Stimulated activated CD8-positive, alpha-beta memory T cell treated with anti-CD3 and anti-CD28 coated beads, Interleukin-2, amount 100 ng/mL, for 1 hour (primary cell): ENCODE results near the gene PDF.
A peak's percentile ranks its signal among the peaks of the same experiment; 100 is the strongest.
"Not testable (repeated sequence)": the region's sequence is repeated elsewhere in the genome, so short reads cannot be mapped to it uniquely, and the experiment has no call there.

Experiments
- DNase-seq, 2 donors: peaks; one replicate each; pipeline ENCODE4 v3.0.0-alpha.2; 2020; ENCODE audit warnings: low read depth in 2 of 2

The PDF gene

DNA sequence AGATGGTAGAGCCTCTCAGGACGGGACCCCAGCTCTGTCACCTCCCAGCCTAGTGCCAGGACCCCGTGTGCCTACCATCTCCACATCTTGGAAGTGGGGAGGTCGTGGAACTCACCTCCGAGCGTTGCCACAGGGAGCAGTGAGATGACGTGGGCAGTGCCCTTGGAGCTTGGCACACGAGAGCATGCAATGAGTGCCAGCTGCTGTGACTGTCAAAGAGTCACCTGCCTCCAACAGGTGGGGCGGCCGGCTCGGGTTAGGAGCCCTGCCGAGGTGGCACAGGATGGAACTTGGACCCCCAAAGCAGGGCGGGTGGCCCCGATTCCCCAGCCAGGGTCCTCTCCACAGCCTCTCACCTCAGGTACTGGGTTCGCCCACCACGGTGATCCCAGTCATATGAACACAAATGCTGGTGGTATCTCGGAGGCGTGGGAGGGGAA, 13.8 kb downstream of the PDF start:
- DNase-seq, result no peak

DNA sequence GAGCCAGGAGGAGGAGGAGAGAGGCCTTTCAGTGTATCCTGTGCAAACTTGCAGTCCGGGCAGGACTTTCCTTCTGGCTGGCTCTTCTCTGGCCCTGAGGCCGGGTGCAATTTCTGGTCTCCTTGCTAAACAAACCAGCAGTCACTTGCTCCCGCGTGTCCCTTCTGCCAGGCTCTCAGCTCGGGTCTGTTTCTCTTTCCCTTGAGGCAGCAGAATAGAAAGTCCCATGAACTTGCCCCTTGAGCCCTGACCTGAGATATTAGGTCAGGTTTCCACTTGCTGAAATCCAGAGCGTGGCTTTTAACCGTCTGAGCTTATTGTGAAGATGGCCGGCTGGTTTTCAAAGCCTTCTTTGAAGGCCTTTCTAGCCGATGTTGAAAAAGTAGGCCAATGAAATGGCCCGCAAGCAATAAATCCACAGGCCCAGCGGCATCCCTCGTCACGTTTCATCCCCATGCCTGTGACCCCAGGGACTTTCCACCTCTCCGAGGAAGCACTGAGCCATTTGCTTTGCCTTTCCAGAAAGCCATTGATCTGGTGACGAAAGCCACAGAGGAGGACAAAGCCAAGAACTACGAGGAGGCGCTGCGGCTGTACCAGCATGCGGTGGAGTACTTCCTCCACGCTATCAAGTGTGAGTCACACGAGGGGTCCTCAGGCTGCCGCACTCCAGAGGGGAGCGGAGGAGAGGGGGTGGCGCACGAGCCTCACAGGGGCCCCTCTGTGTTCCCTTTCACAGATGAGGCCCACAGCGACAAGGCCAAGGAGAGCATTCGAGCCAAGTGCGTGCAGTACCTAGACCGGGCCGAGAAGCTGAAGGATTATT, 14.7 kb downstream of the PDF start:
- no peak for DNase-seq

GRCh38 chr16:69314534-69314933, 15.9 kb downstream of the PDF start:
- DNase-seq, result no peak

GRCh38 chr16:69313469-69313868, 16.9 kb downstream of the PDF start:
- no peak for DNase-seq

- no peak for DNase-seq
These were observed 18.6 kb downstream of the PDF start for GRCh38 chr16:69311533-69312387.

- DNase-seq, result peak; percentile 95 to 96
These were observed 19.5 kb downstream of the PDF start, which contains the start of gene VPS4A for GRCh38 chr16:69310653-69311532. Gene VPS4A (plus strand): TSS chr16:69311350. CDS start chr16:69311512, 162 bp downstream.

GRCh38 chr16:69309316-69309715, 21.1 kb downstream of the PDF start:
- no peak for DNase-seq

GRCh38 chr16:69307856-69308255, 22.5 kb downstream of the PDF start:
- no peak for DNase-seq

- DNase-seq, result no peak
These were observed 23.3 kb downstream of the PDF start for GRCh38 chr16:69307091-69307490.

- DNase-seq, result no peak
These were observed 24.4 kb downstream of the PDF start for GRCh38 chr16:69306031-69306430.

DNA sequence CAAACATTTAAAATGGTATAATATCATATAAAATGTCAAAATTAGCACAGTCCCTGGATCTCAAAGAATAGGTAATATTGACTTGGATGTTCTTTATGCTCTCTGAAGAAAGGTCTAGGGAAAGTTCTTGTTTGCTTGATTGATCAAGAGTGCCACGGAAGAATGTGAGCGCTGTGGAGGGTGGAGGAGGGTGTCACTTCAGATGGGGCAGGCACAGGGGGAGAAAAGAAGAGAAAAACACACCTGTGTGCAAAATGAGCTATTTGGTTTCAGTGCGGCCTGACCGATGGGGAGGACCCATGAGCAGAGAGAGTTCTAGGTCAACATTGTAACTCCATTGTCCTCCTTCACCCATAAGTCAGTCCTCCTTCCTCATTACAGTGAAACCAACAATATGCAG, 28.1 kb downstream of the PDF start:
- no peak for DNase-seq

- no peak for DNase-seq
These were observed 28.5 kb downstream of the PDF start for GRCh38 chr16:69301861-69302260.

- DNase-seq, result no peak
These were observed 29.2 kb downstream of the PDF start for GRCh38 chr16:69301187-69301586.

DNA sequence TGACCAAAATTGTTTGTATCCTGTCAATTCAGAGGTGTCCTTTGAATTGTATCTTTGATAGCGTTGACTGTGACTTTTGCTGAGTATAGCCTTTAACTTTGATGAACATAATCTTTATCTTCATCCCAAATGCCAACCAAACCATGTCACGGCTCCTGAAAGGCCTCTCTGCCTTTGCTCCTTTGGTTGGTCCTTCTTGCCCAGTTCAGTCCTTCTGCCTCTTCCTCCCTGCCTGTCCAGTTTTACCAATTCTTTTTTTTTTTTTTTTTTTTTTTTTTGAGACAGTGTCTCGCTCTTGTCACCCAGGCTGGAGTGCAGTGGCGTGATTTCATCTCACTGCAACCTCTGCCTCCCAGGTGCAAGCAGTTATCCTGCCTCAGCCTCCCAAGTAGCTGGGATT, 32.1 kb downstream of the PDF start:
- DNase-seq, result no peak

- DNase-seq, result not testable (repeated sequence)
These were observed 33.6 kb downstream of the PDF start for GRCh38 chr16:69296771-69297170.

DNA sequence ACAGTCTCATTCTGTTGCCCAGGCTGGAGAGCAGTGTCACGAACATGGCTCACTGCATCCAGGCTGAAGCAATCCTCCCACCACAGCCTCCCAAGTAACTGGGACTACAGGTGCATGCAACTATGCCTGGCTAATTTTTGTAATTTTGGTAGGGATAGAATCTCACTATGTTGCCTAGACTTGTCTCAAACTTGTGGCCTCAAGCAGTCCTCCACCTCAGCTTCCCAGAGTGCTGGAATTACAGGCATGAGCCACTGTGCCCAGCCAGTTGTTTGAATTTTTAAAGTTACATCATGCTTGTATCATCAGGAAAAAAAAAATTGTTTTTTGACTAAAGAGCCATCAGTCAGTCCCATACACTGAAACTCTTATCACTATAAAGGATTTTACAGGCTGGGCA, 36.3 kb downstream of the PDF start:
- no peak for DNase-seq

GRCh38 chr16:69293401-69293800, 37.0 kb downstream of the PDF start:
- DNase-seq, result no peak

GRCh38 chr16:69291657-69292056, 38.7 kb downstream of the PDF start:
- not testable (repeated sequence) for DNase-seq

- DNase-seq, result peak in 1 of 2 donors; percentile 9
These were observed 43.3 kb downstream of the PDF start for GRCh38 chr16:69286941-69287713.

- DNase-seq, result no peak
These were observed 45.1 kb downstream of the PDF start for GRCh38 chr16:69285240-69285639.

GRCh38 chr16:69283851-69284250, 46.5 kb downstream of the PDF start:
- DNase-seq, result no peak
